Liver (tissue), 10 donors: ENCODE measurements around the gene MICU2. TPM values are rescaled to one million over a fixed set of nuclear protein-coding genes. Genes with fewer than 3 reads are reported as not detected.

Experiments used
- DNase-seq: peaks from one replicate; pipeline ENCODE4 v3.0.0-alpha.2; 2017; ENCODE audit warnings: low spot score
- H3K27ac ChIP-seq, 2 donors: one replicate each; pipeline ENCODE4 v1.7.0; 2013; ENCODE audit warnings: inconsistent platforms in 2 of 2, low read length in 2 of 2, control low read depth in 1 of 2, low read depth in 1 of 2, mild to moderate bottlenecking in 1 of 2
- H3K27me3 ChIP-seq, 4 donors: one replicate each; pipeline versions ENCODE4 v1.6.1 to v1.7.0; 2013; ENCODE audit warnings: low read length in 3 of 4, inconsistent platforms in 1 of 4, mild to moderate bottlenecking in 1 of 4, moderate library complexity in 1 of 4; ENCODE audit not compliant: control insufficient read depth in 4 of 4, insufficient read depth in 4 of 4
- H3K36me3 ChIP-seq, 4 donors: one replicate each; pipeline versions ENCODE4 v1.6.1 to v1.7.0; 2013; ENCODE audit warnings: low read length in 3 of 4, mild to moderate bottlenecking in 3 of 4, low read depth in 1 of 4, moderate library complexity in 1 of 4; ENCODE audit not compliant: control insufficient read depth in 4 of 4, insufficient read depth in 3 of 4
- H3K4me1 ChIP-seq, 4 donors: one replicate each; pipeline versions ENCODE4 v1.6.1 to v1.7.0; 2013; ENCODE audit warnings: low read length in 3 of 4, mild to moderate bottlenecking in 3 of 4, moderate library complexity in 1 of 4; ENCODE audit not compliant: control insufficient read depth in 4 of 4, insufficient read depth in 4 of 4
- H3K4me3 ChIP-seq, 3 donors: one replicate each; pipeline versions ENCODE4 v1.6.1 to v1.7.0; 2013; ENCODE audit warnings: low read length in 3 of 3, control low read depth in 1 of 3, low read depth in 1 of 3, mild to moderate bottlenecking in 1 of 3
- H3K9ac ChIP-seq, 2 donors: one replicate each; pipeline ENCODE4 v1.7.0; 2013; ENCODE audit warnings: low read length in 2 of 2, mild to moderate bottlenecking in 2 of 2, moderate library complexity in 2 of 2, control low read depth in 1 of 2, low read depth in 1 of 2
- H3K9me3 ChIP-seq, 4 donors: one replicate each; pipeline versions ENCODE4 v1.6.1 to v1.7.0; 2013; ENCODE audit warnings: low read length in 3 of 4; ENCODE audit not compliant: control insufficient read depth in 4 of 4
- EGR1 ChIP-seq, 2 donors: IDR thresholded peaks; 2 replicates each; pipeline ENCODE4 v1.6.1; 2016 to 2018; ENCODE audit warnings: antibody characterized with exemption in 2 of 2, low read depth in 2 of 2
- FOXA1 ChIP-seq: IDR thresholded peaks from 2 replicates; pipeline ENCODE4 v1.6.1; 2016; ENCODE audit warnings: antibody characterized with exemption
- FOXA2 ChIP-seq: IDR thresholded peaks from 2 replicates; pipeline ENCODE4 v1.6.1; 2016; ENCODE audit warnings: antibody characterized with exemption
- GABPA ChIP-seq, 2 donors: IDR thresholded peaks in 1 of 2; conservative IDR thresholded peaks in 1 of 2; 2 replicates each; pipeline ENCODE4 v1.6.1; 2016; ENCODE audit warnings: antibody characterized with exemption in 2 of 2, mild to moderate bottlenecking in 1 of 2, moderate library complexity in 1 of 2
- HNF4G ChIP-seq: IDR thresholded peaks from 2 replicates; pipeline ENCODE4 v1.6.1; 2016; ENCODE audit warnings: antibody characterized with exemption
- NR2F2 ChIP-seq: IDR thresholded peaks from 2 replicates; pipeline ENCODE4 v1.6.1; 2016; ENCODE audit warnings: antibody characterized with exemption
- RXRA ChIP-seq, 2 donors: IDR thresholded peaks; 2 replicates each; pipeline ENCODE4 v1.6.1; 2017 to 2018; ENCODE audit warnings: antibody characterized with exemption in 2 of 2, mild to moderate bottlenecking in 1 of 2
- SP1 ChIP-seq: IDR thresholded peaks from 2 replicates; pipeline ENCODE4 v1.6.1; 2018; ENCODE audit warnings: antibody characterized with exemption, mild to moderate bottlenecking
- TAF1 ChIP-seq: conservative IDR thresholded peaks from 2 replicates; pipeline ENCODE4 v1.6.1; 2016; ENCODE audit warnings: antibody characterized with exemption, mild to moderate bottlenecking
- WGBS: extraction: QIAGEN DNeasy Blood & Tissue Kit; methylation state at CpG from one replicate; pipeline ENCODE4 v1.1.7; 2013; 5-methylcytosine and 5-hydroxymethylcytosine counted together
- polyA plus RNA-seq, 2 donors: library from polyadenylated mRNA; stranded (reverse) in 1 of 2; unstranded in 1 of 2; fragments of 200-250 nt in 1 of 2; fragments of >200 nt in 1 of 2; fragmentation: Nextera tagmentation in 1 of 2; extraction: Ambion mirVana in 1 of 2; gene quantifications; one replicate each; pipeline versions ENCODE4 v1.2.1 to v1.2.3, GENCODE V29; 2013 to 2015
- small RNA-seq: library from RNA; depleted of rRNA; stranded (forward); fragments of <200 nt; gene quantifications from one replicate; pipeline ENCODE3, GENCODE V24; 2014
- total RNA-seq, 2 donors: library from RNA; depleted of rRNA; stranded (reverse); fragments of >200 nt; gene quantifications; one replicate each; pipeline ENCODE4 v1.2.3, GENCODE V29; 2014
- TF ChIP-seq, protein P1 (sequence below): IDR thresholded peaks from 2 replicates; pipeline ENCODE4 v1.6.1; 2016; ENCODE audit warnings: antibody characterized with exemption, mild to moderate bottlenecking
- TF ChIP-seq, protein P2 (sequence below): IDR thresholded peaks from 2 replicates; pipeline ENCODE4 v1.6.1; 2016; ENCODE audit warnings: antibody characterized with exemption
- TF ChIP-seq, protein P3 (sequence below): fragments of 150-350 bp; IDR thresholded peaks from 2 replicates; pipeline ENCODE4 v1.5.1; 2017; ENCODE audit warnings: improper control_type of control experiment, low read depth, low read length; ENCODE audit not compliant: missing input control
- TF ChIP-seq, protein P4 (sequence below): IDR thresholded peaks from 2 replicates; pipeline ENCODE4 v1.6.1; 2016; ENCODE audit warnings: antibody characterized with exemption
- donor health status: healthy.
- donor health status: healthy.
- donor health status: healthy.
- donor health status: healthy.
- donor health status: healthy.

The MICU2 gene
- total and polyA plus RNA-seq, 4 donors, result 19.4 to 42.9 (median 24.8) TPM

DNA sequence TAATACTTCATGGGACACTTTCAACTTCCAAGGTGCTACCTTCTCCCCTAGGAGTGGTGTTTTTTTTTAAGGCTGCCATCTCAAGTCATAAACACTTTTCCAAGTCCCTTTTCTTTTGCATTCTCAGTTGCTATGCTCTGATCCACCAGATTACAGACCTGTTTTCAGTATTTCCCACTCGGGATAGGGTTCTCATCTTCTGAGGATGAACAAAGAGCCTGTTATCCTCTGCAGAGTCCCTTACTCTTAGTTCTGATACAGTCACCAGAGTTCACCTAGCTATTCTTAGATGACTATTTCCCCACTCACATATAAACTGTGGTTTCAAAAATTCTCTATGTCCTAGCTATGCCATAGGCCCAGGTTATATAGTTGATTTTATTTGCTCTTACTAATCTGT lies 160.8 kb downstream of the MICU2 start:
- DNase-seq, result no peak
- H3K4me3 ChIP-seq, result no peak overlapping the region
- WGBS, result 90% methylated on average over 1 of the region's 1 CpG
- H3K9ac ChIP-seq, result no peak overlapping the region
- no peak overlapping the region for H3K27ac ChIP-seq
- H3K9me3 ChIP-seq, result no peaks in the 10 kb centered on the region
- TF ChIP-seq GABPA (IDR thresholded peaks at IDR 0.05 in 1 of 2, conservative IDR thresholded peaks at IDR 0.05 in 1 of 2) (no peak), TAF1 (no peak), HNF4G (no peak), RXRA (IDR thresholded peaks at IDR 0.05) (no peak), FOXA1 (no peak), FOXA2 (no peak), SP1 (no peak), NR2F2 (no peak), EGR1 (IDR thresholded peaks at IDR 0.05; ENCODE audit: low read depth in 2 of 2) (no peak)
- TF ChIP-seq, protein P1, sequence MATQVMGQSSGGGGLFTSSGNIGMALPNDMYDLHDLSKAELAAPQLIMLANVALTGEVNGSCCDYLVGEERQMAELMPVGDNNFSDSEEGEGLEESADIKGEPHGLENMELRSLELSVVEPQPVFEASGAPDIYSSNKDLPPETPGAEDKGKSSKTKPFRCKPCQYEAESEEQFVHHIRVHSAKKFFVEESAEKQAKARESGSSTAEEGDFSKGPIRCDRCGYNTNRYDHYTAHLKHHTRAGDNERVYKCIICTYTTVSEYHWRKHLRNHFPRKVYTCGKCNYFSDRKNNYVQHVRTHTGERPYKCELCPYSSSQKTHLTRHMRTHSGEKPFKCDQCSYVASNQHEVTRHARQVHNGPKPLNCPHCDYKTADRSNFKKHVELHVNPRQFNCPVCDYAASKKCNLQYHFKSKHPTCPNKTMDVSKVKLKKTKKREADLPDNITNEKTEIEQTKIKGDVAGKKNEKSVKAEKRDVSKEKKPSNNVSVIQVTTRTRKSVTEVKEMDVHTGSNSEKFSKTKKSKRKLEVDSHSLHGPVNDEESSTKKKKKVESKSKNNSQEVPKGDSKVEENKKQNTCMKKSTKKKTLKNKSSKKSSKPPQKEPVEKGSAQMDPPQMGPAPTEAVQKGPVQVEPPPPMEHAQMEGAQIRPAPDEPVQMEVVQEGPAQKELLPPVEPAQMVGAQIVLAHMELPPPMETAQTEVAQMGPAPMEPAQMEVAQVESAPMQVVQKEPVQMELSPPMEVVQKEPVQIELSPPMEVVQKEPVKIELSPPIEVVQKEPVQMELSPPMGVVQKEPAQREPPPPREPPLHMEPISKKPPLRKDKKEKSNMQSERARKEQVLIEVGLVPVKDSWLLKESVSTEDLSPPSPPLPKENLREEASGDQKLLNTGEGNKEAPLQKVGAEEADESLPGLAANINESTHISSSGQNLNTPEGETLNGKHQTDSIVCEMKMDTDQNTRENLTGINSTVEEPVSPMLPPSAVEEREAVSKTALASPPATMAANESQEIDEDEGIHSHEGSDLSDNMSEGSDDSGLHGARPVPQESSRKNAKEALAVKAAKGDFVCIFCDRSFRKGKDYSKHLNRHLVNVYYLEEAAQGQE, result no peak
- TF ChIP-seq, protein P2, sequence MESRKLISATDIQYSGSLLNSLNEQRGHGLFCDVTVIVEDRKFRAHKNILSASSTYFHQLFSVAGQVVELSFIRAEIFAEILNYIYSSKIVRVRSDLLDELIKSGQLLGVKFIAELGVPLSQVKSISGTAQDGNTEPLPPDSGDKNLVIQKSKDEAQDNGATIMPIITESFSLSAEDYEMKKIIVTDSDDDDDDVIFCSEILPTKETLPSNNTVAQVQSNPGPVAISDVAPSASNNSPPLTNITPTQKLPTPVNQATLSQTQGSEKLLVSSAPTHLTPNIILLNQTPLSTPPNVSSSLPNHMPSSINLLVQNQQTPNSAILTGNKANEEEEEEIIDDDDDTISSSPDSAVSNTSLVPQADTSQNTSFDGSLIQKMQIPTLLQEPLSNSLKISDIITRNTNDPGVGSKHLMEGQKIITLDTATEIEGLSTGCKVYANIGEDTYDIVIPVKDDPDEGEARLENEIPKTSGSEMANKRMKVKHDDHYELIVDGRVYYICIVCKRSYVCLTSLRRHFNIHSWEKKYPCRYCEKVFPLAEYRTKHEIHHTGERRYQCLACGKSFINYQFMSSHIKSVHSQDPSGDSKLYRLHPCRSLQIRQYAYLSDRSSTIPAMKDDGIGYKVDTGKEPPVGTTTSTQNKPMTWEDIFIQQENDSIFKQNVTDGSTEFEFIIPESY, result no peak
- TF ChIP-seq, protein P3, sequence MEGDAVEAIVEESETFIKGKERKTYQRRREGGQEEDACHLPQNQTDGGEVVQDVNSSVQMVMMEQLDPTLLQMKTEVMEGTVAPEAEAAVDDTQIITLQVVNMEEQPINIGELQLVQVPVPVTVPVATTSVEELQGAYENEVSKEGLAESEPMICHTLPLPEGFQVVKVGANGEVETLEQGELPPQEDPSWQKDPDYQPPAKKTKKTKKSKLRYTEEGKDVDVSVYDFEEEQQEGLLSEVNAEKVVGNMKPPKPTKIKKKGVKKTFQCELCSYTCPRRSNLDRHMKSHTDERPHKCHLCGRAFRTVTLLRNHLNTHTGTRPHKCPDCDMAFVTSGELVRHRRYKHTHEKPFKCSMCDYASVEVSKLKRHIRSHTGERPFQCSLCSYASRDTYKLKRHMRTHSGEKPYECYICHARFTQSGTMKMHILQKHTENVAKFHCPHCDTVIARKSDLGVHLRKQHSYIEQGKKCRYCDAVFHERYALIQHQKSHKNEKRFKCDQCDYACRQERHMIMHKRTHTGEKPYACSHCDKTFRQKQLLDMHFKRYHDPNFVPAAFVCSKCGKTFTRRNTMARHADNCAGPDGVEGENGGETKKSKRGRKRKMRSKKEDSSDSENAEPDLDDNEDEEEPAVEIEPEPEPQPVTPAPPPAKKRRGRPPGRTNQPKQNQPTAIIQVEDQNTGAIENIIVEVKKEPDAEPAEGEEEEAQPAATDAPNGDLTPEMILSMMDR, result no peak
- TF ChIP-seq, protein P4, sequence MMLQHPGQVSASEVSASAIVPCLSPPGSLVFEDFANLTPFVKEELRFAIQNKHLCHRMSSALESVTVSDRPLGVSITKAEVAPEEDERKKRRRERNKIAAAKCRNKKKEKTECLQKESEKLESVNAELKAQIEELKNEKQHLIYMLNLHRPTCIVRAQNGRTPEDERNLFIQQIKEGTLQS, result no peak
- H3K36me3 ChIP-seq, result no peaks in the 10 kb centered on the region
- H3K4me1 ChIP-seq, result peaks cover 0 to 3% (median 0%) of the 10 kb centered on the region in 4 donors
- H3K27me3 ChIP-seq, result no peaks in the 10 kb centered on the region

Small RNA genes within 50 kb of the gene (small RNA-seq; reads per million reads assigned to genes)
- not detected for gene RNU6-59P

Other genes starting within 250 kb of the MICU2 start
- gene ZDHHC20, start 144.9 kb downstream of the MICU2 start, total RNA-seq, result 10 to 100 TPM; 28.6 to 55.4 TPM
- 1 to 10 TPM; 7.7 to 8.5 TPM for gene ZDHHC20, start 144.9 kb downstream of the MICU2 start, polyA plus RNA-seq
- under 1 TPM; under 0.01 to 0.05 TPM for gene FGF9, start 66.9 kb upstream of the MICU2 start, total RNA-seq
- not detected for gene FGF9, start 66.9 kb upstream of the MICU2 start, polyA plus RNA-seq